ENCODE measurements around the gene TIMM17A.

DNA sequence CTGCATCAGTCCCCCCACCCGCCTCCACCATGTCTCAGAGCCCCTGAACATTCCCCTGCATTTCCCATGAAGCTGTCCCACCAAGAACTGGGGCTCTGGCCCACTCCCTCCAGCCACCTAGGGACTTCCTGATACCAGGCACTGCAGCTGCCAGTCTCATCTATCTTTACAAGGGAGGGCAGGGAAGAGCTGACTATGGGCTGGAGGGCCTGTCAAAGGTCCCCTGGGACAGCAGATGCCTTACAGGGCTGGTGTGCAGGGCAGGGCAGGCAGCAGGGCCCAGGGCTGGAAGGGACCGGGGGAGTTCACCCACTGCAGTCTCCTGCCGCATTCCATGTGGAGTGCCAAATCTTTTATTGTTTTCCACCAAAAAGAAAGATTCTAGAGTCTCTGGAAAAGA is 49.0 kb upstream of the TIMM17A start:
- TF ChIP-seq, protein P1, sequence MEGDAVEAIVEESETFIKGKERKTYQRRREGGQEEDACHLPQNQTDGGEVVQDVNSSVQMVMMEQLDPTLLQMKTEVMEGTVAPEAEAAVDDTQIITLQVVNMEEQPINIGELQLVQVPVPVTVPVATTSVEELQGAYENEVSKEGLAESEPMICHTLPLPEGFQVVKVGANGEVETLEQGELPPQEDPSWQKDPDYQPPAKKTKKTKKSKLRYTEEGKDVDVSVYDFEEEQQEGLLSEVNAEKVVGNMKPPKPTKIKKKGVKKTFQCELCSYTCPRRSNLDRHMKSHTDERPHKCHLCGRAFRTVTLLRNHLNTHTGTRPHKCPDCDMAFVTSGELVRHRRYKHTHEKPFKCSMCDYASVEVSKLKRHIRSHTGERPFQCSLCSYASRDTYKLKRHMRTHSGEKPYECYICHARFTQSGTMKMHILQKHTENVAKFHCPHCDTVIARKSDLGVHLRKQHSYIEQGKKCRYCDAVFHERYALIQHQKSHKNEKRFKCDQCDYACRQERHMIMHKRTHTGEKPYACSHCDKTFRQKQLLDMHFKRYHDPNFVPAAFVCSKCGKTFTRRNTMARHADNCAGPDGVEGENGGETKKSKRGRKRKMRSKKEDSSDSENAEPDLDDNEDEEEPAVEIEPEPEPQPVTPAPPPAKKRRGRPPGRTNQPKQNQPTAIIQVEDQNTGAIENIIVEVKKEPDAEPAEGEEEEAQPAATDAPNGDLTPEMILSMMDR (conservative IDR thresholded peaks at IDR 0.05; ENCODE audit: low read depth, low read length), result no peak
- TF ChIP-seq POLR2A (IDR thresholded peaks at IDR 0.05; ENCODE audit: low read depth, low read length), result no peak
- TF ChIP-seq, protein P2, sequence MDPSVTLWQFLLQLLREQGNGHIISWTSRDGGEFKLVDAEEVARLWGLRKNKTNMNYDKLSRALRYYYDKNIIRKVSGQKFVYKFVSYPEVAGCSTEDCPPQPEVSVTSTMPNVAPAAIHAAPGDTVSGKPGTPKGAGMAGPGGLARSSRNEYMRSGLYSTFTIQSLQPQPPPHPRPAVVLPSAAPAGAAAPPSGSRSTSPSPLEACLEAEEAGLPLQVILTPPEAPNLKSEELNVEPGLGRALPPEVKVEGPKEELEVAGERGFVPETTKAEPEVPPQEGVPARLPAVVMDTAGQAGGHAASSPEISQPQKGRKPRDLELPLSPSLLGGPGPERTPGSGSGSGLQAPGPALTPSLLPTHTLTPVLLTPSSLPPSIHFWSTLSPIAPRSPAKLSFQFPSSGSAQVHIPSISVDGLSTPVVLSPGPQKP (IDR thresholded peaks at IDR 0.05; ENCODE audit: borderline replicate concordance, low read depth, low read length), result no peak
- TF ChIP-seq, protein P3, sequence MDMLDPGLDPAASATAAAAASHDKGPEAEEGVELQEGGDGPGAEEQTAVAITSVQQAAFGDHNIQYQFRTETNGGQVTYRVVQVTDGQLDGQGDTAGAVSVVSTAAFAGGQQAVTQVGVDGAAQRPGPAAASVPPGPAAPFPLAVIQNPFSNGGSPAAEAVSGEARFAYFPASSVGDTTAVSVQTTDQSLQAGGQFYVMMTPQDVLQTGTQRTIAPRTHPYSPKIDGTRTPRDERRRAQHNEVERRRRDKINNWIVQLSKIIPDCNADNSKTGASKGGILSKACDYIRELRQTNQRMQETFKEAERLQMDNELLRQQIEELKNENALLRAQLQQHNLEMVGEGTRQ (IDR thresholded peaks at IDR 0.05; ENCODE audit: low read depth, low read length), result no peak
- TF ChIP-seq SMC3 (IDR thresholded peaks at IDR 0.05; ENCODE audit: low read depth, low read length), result no peak

Measured in IMR-90 (cell line).